LNCAP (cell line): ENCODE results near the gene PCSK2.

Experiments used
- CTCF ChIP-seq: fragments of 450-650 bp; IDR thresholded peaks from 2 replicates; pipeline ENCODE4 v1.5.1; 2017; ENCODE audit warnings: mild to moderate bottlenecking

Gene PCSK2

GRCh38 chr20:17446171-17446570, 219.3 kb downstream of the PCSK2 start:
- no peak for TF ChIP-seq CTCF

- TF ChIP-seq CTCF, result no peak
Observed at GRCh38 chr20:17448071-17448470, 221.2 kb downstream of the PCSK2 start.

GRCh38 chr20:17449031-17449430, 222.2 kb downstream of the PCSK2 start:
- TF ChIP-seq CTCF, result no peak

GRCh38 chr20:17452441-17452840, 225.6 kb downstream of the PCSK2 start:
- TF ChIP-seq CTCF, result no peak

GRCh38 chr20:17453592-17453991, 226.8 kb downstream of the PCSK2 start:
- no peak for TF ChIP-seq CTCF

GRCh38 chr20:17456279-17456678, 229.4 kb downstream of the PCSK2 start:
- no peak for TF ChIP-seq CTCF

- no peak for TF ChIP-seq CTCF
Observed at GRCh38 chr20:17457079-17457478, 230.2 kb downstream of the PCSK2 start.

GRCh38 chr20:17457588-17458190, 230.8 kb downstream of the PCSK2 start:
- no peak for TF ChIP-seq CTCF
